ENCODE measurements around the gene ADSL. TPM values are rescaled to one million over a fixed set of nuclear protein-coding genes. Genes with fewer than 3 reads are reported as not detected.

The ADSL gene
- total RNA-seq, 1 experiment from 2014 or later: 126 TPM

GRCh38 chr22:40417881-40418280, 71.6 kb downstream of the ADSL start:
- H3K36me3 ChIP-seq (ENCODE audit: control insufficient read depth in 1 of 2, insufficient read depth in 2 of 2, low read length in 2 of 2): no peaks in the 10 kb centered on the region; a peak in 2 of 4 replicates
- H3K9me3 ChIP-seq (ENCODE audit: control insufficient read depth in 1 of 2, insufficient read depth in 1 of 2, low read depth in 1 of 2, low read length in 2 of 2): no peaks in the 10 kb centered on the region
- CTCF ChIA-PET: no interaction called here
- no peaks in the 10 kb centered on the region for H3K4me1 ChIP-seq (ENCODE audit: control insufficient read depth in 1 of 2, insufficient read depth in 2 of 2, low read length in 2 of 2)
- H2AFZ ChIP-seq (ENCODE audit: low read depth, low read length, poor library complexity, severe bottlenecking): no peak overlapping the region
- RAD21 ChIA-PET (ENCODE audit: low non-redundant PET in 1 of 2, low total read pairs in 2 of 2, uncharacterized antibody in 2 of 2, unreplicated experiment in 2 of 2): no interaction called here
- H3K9me2 ChIP-seq (ENCODE audit: insufficient read depth): no peaks in the 10 kb centered on the region
- no peaks in the 10 kb centered on the region for H4K20me1 ChIP-seq (ENCODE audit: insufficient read depth)
- TF ChIP-seq ATF3 (IDR thresholded peaks at IDR 0.05) (no peak), SRF (IDR thresholded peaks at IDR 0.05; ENCODE audit: low read depth) (no peak), RAD21 (IDR thresholded peaks at IDR 0.05; ENCODE audit: low read depth) (no peak), CEBPB (IDR thresholded peaks at IDR 0.05; ENCODE audit: low read depth) (no peak), FOSL1 (IDR thresholded peaks at IDR 0.05; ENCODE audit: low read depth) (no peak), REST (IDR thresholded peaks at IDR 0.05; ENCODE audit: low read depth) (no peak), CBX3 (IDR thresholded peaks at IDR 0.05; ENCODE audit: low read depth) (no peak), JUND (IDR thresholded peaks at IDR 0.05) (no peak), POLR2A (IDR thresholded peaks at IDR 0.05; ENCODE audit: borderline replicate concordance, extremely low read depth, insufficient read depth, insufficient read length) (no peak)
- H3K4me2 ChIP-seq (ENCODE audit: low read length): no peak overlapping the region
- H3K79me2 ChIP-seq (ENCODE audit: insufficient read depth, low read length): no peaks in the 10 kb centered on the region
- ATAC-seq (no peak), DNase-seq (ENCODE audit: low read depth, low spot score) (no peak)
- no TSS peak for BruUV-seq (replicated peaks)
- H3K27me3 ChIP-seq (ENCODE audit: insufficient read depth, low read length): no peaks in the 10 kb centered on the region
- H3K4me3 ChIP-seq (replicated peaks in 1 of 2; ENCODE audit: low read depth in 1 of 2, low read length in 2 of 2): no peak overlapping the region
- intact Hi-C loops (cut with micrococcal nuclease): no loop called here
- POLR2A ChIA-PET: no interaction called here
- H3K27ac ChIP-seq (ENCODE audit: low read depth, low read length): no peak overlapping the region
- no peak overlapping the region for H3K9ac ChIP-seq (ENCODE audit: low read length)

All from HCT116 (cell line).